Omental fat pad (tissue), 4 donors: Measurements from ENCODE around the gene LCN12. TPM values are rescaled to one million over a fixed set of nuclear protein-coding genes. Genes with fewer than 3 reads are reported as not detected.

Experiments
- ATAC-seq: fragments of 150-250 bp; one replicate; pipeline ENCODE4 v1.9.1; 2016; ENCODE audit warnings: mild to moderate bottlenecking, moderate library complexity; ENCODE audit not compliant: low FRiP score
- DNase-seq: peaks from one replicate; pipeline ENCODE4 v3.0.0-alpha.2; 2019; ENCODE audit warnings: low spot score
- total RNA-seq, 4 donors: library from RNA; depleted of rRNA; stranded (reverse); fragments of >200 nt; gene quantifications; one replicate each; pipeline ENCODE4 v1.1.0, GENCODE V29; 2016
- TF ChIP-seq, protein P1 (sequence below), 3 donors: fragments of 450-650 bp; IDR thresholded peaks; one replicate each; pipeline ENCODE4 v1.5.1; 2016 to 2017; ENCODE audit warnings: antibody characterized with exemption in 3 of 3, mild to moderate bottlenecking in 3 of 3, moderate library complexity in 2 of 3

Gene LCN12
- total RNA-seq, 4 donors from 2014 or later: 0.46 TPM; not detected in 3

DNA sequence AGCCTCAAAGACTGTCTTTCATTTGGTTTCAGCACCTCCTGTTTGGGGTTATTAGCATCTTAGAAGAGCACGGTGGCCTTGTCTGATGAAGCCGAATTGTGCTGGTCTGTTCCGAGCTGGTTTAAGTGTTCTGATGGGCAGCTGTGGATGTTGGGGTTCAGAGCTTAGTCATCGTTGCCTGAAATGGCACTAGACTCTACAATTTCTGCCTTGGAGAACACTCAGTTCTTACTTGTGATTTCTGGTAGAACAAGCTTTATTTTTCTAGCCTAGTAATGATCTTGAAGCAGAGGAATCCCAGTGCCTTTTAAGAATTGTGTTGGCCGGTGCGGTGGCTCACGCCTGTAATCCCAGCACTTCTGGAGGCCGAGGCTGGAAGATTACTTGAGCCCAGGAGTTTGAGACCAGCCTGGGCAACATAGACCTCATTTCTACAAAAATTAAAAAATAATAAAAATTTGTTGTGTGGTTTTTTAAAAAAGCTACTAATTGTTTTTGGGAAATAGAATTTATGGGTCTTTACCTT lies 15.4 kb upstream of the LCN12 start:
- TF ChIP-seq, protein P1, sequence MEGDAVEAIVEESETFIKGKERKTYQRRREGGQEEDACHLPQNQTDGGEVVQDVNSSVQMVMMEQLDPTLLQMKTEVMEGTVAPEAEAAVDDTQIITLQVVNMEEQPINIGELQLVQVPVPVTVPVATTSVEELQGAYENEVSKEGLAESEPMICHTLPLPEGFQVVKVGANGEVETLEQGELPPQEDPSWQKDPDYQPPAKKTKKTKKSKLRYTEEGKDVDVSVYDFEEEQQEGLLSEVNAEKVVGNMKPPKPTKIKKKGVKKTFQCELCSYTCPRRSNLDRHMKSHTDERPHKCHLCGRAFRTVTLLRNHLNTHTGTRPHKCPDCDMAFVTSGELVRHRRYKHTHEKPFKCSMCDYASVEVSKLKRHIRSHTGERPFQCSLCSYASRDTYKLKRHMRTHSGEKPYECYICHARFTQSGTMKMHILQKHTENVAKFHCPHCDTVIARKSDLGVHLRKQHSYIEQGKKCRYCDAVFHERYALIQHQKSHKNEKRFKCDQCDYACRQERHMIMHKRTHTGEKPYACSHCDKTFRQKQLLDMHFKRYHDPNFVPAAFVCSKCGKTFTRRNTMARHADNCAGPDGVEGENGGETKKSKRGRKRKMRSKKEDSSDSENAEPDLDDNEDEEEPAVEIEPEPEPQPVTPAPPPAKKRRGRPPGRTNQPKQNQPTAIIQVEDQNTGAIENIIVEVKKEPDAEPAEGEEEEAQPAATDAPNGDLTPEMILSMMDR (IDR thresholded peaks at IDR 0.05): no peak
- DNase-seq (no peak), ATAC-seq (no peak)

DNA sequence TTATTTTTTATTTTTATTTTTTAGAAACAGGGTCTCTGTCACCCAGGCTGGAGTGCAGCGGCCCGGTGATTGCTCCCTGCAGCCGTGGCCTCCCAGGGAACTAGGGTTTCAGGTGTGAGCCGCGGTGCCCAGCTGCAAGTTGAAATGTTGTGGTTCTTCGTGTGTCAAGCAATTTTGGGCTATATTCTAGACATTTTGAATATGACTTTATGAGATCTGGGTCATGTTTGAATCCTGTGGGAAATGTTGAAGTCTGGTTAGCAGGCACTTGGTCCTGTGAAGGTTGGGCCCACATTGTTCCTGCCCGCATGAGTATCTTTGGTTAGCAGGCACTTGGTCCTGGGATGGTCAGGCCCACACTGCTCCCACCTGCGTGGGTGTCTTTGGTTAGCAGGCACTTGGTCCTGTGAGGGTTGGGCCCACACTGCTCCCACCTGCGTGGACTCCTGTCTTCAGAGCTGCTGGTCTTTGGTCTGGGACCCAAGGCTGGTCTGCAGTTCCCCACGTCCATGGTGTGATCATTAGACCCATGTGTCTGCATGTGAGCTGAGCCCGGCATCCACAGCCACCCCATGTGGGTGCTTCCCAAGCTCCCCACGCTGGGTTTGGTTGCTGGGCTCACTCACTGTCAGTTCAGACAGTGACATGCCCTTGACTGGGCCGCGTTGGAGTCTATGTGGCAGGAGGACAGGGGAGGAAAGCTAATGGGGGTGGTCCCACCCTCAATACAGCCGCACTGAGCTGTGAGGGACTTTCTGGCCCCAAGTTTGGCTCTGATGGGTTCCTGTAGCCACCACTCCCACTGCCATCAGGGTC lies 14.7 kb upstream of the LCN12 start:
- ATAC-seq: no peak
- DNase-seq: no peak
- TF ChIP-seq, protein P1 (IDR thresholded peaks at IDR 0.05): no peak

DNA sequence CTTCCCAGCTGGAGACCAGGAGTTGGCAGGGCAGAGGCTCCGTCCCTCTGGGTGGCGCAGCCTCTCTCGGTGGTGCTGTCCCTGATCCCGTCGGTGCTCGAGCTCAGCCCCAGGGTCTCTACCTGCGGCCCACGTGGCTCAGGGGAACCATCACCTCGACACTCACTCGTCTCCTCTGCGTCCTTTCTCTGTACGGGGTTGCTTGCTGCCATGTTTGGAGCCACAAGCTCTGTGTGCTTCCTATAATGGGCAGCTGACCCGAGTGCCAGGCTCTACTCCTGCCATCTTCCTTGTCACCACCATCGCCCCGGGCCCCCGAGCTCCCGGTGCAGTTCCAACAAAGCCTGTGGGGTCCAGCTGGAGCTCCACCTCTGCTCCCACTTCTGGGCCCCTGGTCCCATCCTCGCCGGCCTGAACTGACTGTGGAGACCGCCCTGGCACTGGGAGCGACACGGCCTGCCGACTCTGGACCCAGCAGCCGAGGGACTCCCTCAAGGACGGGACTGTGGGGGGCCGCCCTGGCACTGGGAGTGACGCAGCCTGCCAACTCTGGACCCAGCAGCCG lies 12.6 kb upstream of the LCN12 start:
- DNase-seq: no peak
- TF ChIP-seq, protein P1 (IDR thresholded peaks at IDR 0.05): no peak
- no peak for ATAC-seq

DNA sequence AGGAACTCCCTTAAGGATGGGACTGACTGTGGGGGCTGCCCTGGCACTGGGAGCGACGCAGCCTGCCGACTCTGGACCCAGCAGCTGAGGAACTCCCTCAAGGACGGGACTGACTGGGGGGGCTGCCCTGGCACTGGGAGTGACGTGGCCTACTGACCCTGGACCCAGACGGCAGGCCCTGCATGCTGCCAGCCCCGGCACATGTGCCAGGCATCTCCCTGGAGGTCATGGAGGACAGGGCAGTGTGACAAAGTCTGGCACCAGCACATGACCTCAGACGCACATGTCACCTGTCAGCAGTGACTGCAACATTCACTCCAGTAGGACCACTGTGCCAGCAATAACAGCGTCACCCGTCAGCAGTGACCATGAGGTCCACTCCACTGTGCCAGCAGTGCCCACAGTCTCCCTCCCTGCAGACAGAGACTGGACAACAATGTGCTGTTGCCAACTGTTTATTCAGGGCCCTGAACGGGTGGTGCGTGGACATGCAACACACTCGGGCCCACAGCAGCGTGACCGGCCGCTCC lies 12.0 kb upstream of the LCN12 start:
- DNase-seq (no peak), ATAC-seq (no peak)
- TF ChIP-seq, protein P1 (IDR thresholded peaks at IDR 0.05): no peak

DNA sequence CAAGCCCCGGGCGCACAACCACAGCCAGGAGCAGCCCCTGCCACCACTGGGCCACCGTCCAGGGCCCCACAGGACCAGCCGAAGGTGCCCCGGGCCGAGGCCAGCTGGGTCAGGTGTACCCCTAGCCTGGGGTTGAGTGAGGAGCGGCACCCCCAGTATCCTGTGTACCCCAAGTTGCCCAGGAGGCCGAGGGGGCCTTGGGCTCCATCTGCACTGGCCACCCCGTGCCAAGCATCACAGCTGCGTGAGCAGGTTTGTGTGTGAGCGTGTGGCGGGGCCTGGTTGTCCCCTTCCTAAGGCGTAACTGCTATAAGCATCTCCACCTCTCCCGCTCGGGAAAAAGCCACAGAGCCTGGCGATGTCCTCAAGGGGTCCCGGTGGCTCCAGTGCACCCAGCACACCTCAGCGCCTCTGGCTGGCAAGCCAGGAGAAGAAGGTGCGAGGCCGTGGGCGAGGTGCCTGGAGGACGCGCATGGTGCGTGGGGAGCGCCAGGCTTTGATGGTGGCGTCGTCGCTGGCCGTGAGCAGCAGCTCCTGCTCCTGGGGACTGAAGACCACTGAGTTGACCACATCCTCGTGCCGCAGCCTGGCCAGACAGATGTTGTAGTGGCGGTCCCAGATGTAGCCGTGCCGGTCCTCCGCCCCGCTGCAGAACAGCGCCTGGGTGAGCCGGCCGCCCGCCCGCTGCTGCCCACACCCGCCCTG lies 11.4 kb upstream of the LCN12 start:
- DNase-seq: no peak
- no peak for ATAC-seq
- TF ChIP-seq, protein P1 (IDR thresholded peaks at IDR 0.05): no peak

DNA sequence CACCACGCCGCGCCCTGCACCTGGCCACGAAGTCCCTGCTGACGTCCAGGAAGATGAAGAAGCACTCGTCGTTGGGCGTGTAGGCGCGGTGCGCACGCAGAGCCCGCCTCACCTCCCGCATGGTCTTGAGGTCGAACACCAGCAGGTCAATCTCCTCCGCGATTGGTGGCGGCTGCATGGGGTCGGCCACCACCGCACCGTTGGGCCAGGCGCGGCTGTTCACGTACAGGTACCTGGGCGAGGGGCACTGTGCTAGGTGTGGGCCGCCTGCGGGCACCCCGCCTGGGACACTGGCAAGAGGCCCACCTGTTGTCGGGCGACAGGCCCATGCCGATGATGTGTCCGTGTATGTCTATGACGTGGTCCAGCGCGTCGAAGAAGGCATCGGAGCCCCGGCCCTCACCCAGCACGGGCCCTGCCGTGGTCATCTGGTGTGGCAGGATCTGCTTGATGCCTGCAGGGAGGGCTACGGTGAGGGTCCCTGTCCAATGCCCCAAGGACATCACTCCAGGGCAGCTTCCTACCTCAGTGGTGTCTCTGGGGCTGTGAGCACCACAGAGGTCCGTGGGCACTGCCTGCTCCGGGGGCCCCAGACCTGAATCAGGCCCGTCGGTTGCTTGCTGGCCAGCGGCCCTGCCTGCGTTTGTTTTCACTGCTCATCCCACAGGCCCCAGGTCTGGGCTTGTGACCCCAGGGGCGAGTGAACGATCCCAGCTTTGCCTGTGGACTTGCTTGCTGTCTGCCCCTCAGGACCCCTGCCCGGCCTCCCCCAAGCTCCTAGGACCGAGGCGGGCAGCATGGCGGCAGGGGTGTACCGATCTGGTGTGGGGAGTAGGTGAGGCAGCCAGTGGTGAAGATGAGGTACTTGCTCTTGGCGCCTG lies 10.6 kb upstream of the LCN12 start:
- no peak for ATAC-seq
- TF ChIP-seq, protein P1 (IDR thresholded peaks at IDR 0.05): no peak
- DNase-seq: no peak
